Cardiac fibroblast (primary cell): ENCODE data around the gene GRAMD4.
"Not testable (repeated sequence)": the region's sequence is repeated elsewhere in the genome, so short reads cannot be mapped to it uniquely, and the experiment has no call there.

Experiments used
- DNase-seq, 2 donors: peaks; one replicate each; pipeline versions ENCODE4 v3.0.0 to v3.0.0-alpha.2; 2010; ENCODE audit warnings: low read depth in 2 of 2
- H3K4me3 ChIP-seq, 2 donors: replicated peaks in 1 of 2; 1 replicate in 1 of 2; 2 replicates in 1 of 2; pipeline ENCODE4 v1.5.1; 2011; ENCODE audit warnings: low read depth in 2 of 2, low read length in 2 of 2, mild to moderate bottlenecking in 2 of 2, moderate library complexity in 1 of 2
- TF ChIP-seq, protein P1 (sequence below): IDR thresholded peaks from one replicate; pipeline ENCODE4 v1.5.1; 2011; ENCODE audit warnings: low read depth, mild to moderate bottlenecking, low read length, inconsistent platforms

Gene GRAMD4

DNA sequence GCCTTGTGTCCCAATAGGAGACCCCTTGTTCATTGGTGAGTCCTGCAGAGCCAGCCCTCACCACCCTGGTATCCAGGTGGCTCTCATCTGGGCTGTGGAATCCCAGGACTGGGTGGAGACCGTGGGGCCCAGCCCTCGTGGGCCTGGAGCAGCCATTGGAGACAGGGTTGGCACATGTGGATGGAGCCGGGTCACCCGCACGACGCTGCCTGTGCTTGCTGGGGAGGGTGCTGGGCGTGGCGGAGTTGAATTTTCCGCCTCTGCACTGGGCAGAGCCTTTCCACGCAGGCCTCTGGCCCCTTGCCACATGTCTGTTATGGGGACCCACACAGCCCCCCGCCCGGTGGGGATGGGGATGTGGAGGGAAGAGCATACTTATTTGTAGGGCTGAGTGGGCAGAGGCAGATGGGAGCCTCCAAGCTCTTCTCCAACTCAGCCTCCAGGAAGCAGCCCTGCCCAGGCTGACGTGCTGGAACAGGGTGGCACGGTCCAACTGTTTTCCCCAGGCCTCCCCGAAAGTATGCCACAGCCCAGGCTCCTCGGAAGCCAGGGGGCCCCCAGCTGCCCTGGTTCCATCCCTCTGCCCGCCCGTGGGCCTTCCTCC lies 12.6 kb downstream of the GRAMD4 start:
- H3K4me3 ChIP-seq = no peak overlapping the region
- TF ChIP-seq, protein P1, sequence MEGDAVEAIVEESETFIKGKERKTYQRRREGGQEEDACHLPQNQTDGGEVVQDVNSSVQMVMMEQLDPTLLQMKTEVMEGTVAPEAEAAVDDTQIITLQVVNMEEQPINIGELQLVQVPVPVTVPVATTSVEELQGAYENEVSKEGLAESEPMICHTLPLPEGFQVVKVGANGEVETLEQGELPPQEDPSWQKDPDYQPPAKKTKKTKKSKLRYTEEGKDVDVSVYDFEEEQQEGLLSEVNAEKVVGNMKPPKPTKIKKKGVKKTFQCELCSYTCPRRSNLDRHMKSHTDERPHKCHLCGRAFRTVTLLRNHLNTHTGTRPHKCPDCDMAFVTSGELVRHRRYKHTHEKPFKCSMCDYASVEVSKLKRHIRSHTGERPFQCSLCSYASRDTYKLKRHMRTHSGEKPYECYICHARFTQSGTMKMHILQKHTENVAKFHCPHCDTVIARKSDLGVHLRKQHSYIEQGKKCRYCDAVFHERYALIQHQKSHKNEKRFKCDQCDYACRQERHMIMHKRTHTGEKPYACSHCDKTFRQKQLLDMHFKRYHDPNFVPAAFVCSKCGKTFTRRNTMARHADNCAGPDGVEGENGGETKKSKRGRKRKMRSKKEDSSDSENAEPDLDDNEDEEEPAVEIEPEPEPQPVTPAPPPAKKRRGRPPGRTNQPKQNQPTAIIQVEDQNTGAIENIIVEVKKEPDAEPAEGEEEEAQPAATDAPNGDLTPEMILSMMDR = no peak
- DNase-seq = no peak

DNA sequence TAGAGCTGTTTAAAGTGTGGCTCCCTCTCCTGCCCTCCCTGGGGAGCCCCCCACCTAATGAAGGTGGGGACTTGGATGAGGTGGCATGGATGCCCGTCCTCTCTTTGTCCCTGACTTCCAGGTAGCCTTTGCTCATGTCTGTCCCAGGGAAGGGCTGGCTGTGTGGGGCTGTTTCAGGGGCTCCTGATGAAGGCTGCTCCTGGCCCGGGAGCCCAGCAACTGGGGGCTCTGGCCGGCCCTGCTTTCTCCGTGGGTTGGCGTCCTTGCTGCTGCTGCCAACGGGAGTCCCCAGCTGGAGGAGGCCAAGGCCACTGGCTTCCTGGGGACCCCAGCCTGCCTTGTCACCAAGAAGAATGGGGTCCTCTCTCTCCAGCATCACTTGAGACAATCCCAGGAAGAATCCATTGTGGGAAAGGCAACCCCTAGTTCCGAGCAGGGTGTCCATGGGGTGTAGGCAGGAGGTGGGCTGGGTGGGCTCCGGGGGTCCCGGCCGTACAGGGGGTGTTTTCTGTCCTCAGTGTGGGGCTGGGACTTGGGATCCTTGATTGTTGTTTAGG lies 13.2 kb downstream of the GRAMD4 start:
- no peak overlapping the region for H3K4me3 ChIP-seq
- TF ChIP-seq, protein P1 = no peak
- no peak for DNase-seq

DNA sequence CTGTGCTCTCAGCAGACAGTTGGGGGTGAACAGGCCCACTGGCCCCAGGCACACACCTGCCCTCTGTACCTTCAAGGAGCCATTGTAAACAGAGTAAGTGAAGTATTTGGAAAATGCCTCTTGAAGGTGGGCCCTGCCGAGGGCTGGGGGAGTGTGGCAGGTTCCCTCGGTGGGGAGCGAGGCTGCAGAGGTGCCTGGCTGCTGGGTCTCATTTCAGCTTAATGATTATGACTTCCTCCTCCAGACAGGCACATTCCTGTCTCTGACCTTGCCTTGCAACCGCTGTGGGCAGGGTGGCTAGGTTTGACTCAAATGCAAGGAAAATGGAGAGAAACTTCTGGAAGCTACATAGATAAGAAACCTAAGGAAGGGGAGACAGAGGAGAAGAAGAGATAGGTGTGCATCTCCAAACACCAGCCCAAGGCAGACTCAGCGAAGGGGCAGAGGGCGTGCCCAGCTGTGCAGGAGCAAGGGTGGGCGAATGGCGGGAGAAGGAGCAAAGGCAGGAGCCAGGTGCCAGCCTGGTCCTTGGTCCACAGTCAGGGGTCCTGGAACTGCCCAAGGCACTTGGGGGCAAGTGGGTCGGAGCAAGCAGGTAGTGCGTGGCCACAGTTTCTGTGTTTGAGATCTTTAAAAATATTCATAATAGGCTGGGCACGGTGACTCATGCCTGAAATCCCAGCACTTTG lies 14.0 kb downstream of the GRAMD4 start:
- DNase-seq = no peak
- TF ChIP-seq, protein P1 = no peak
- no peak overlapping the region for H3K4me3 ChIP-seq

DNA sequence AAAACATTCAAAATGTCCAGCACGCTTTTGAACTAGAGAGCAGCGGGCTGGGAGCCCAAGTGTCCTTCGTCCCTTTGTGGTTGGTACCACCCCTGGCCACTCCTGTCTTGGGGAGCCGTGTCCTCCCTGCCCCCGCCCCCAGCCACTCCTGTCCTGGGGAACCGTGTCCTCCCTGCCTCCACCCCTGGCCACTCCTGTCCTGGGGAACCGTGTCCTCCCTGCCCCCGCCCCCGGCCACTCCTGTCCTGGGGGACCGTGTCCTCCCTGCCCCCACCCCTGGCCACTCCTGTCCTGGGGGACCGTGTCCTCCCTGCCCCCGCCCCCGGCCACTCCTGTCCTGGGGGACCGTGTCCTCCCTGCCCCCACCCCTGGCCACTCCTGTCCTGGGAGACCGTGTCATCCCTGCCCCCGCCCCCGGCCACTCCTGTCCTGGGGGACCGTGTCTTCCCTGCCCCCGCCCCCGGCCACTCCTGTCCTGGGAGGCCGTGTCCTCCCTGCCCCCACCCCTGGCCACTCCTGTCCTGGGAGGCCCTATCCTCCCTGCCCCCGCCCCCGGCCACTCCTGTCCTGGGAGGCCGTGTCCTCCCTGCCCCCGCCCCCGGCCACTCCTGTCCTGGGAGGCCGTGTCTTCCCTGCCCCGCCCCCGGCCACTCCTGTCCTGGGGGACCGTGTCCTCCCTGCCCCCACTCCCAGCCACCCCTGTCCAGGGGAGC lies 14.9 kb downstream of the GRAMD4 start:
- DNase-seq, H3K4me3 ChIP-seq: not testable (repeated sequence)

DNA sequence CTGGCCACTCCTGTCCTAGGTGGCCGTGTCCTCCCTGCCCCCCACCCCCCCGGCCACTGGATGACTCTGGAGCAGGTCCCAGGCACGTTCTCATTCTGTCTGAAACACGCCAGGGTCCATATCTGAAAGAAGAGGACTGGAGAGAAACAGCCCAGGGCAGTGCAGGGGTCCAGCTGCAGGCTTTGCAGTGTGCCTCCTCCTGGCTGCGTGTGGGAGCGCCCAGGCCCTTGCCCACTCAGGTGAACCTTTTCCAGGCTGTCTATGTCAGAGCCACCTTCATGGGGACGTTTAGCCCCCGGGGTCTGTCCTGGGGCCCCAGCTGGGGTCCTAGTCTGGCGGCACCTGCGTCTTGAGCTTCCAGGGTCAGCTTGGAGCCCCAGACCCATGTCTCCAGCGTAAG lies 15.6 kb downstream of the GRAMD4 start:
- no peak for DNase-seq
- TF ChIP-seq, protein P1 = no peak
- H3K4me3 ChIP-seq = no peak overlapping the region

DNA sequence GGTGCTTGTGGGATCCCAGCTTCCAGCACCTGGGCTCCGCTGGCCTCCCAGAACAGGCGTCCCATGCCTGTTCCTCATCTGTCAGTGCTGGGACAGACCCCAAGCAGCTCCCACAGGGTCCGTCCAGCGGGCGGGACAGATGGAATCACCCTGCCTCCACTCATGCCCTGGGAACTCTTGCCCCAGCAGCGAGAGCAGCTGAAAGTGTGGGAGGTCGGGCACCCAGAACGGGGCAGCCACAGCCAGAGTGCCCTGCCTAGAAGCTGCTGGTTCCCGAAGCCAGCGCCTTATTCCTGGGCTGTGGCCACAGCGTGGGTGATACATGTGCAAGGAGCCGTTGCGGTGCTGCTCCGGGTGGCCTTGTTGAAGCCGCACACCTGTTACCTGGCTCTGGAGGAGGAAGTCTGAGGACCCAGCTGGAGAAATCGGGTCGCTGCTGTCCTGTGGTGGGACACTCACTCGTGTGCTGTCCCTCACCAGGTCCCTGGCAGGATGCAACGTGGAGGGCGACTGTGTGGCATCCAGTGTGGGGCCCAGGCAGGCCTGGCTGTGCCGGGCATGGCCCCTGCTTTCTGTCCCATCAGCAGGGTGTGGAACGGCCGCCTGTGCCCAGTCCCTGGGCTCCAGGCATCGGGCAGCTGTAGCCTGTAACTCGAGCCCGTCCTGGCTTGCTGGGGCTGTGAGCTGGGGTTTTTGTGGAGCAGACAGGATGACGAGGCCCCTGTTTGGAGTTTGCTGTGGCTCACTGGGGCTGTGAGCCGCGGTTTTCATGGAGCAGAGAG lies 16.2 kb downstream of the GRAMD4 start:
- no peak overlapping the region for H3K4me3 ChIP-seq
- no peak for DNase-seq
- TF ChIP-seq, protein P1 = no peak
